Esophagus muscularis mucosa (tissue), 4 donors: ENCODE measurements around the gene LHFPL5. TPM values are rescaled to one million over a fixed set of nuclear protein-coding genes. Genes with fewer than 3 reads are reported as not detected.

ENCODE experiments used
- DNase-seq: peaks from one replicate; pipeline ENCODE4 v3.0.0-alpha.2; 2017; ENCODE audit errors: extremely low spot score
- H3K27ac ChIP-seq, 4 donors: fragments of 200-600 bp; sonication (generic); replicated peaks in 1 of 4; 1 replicate in 3 of 4; 2 replicates in 1 of 4; pipeline ENCODE4 v1.5.1; 2016 to 2019; ENCODE audit warnings: mild to moderate bottlenecking in 1 of 4
- H3K27me3 ChIP-seq, 4 donors: fragments of 200-600 bp; sonication (generic); one replicate each; pipeline versions ENCODE4 v1.5.1 to v1.6.0; 2016 to 2019
- H3K36me3 ChIP-seq, 4 donors: fragments of 200-600 bp; sonication (generic); one replicate each; pipeline ENCODE4 v1.5.1; 2016 to 2019
- H3K4me1 ChIP-seq, 4 donors: fragments of 200-600 bp; sonication (generic); one replicate each; pipeline ENCODE4 v1.5.1; 2016 to 2019
- H3K4me3 ChIP-seq, 4 donors: fragments of 200-600 bp; sonication (generic); 1 replicate in 2 of 4; 2 replicates in 2 of 4; pipeline ENCODE4 v1.5.1; 2016 to 2019; ENCODE audit warnings: mild to moderate bottlenecking in 4 of 4, moderate library complexity in 1 of 4
- H3K9me3 ChIP-seq, 4 donors: fragments of 200-600 bp; sonication (generic); 1 replicate in 3 of 4; 2 replicates in 1 of 4; pipeline ENCODE4 v1.5.1; 2016 to 2019
- EP300 ChIP-seq: sonication (generic); formaldehyde crosslinking; IDR thresholded peaks from one replicate; pipeline ENCODE4 v1.6.1; 2017; ENCODE audit warnings: antibody characterized with exemption
- POLR2A ChIP-seq: fragments of 450-650 bp; IDR thresholded peaks from one replicate; pipeline ENCODE4 v1.6.1; 2017; ENCODE audit warnings: antibody characterized with exemption, moderate library complexity, mild to moderate bottlenecking, low read depth
- POLR2AphosphoS5 ChIP-seq, 2 donors: sonication (generic); formaldehyde crosslinking; IDR thresholded peaks; one replicate each; pipeline ENCODE4 v1.6.1; 2017; ENCODE audit warnings: antibody characterized with exemption in 2 of 2
- WGBS: methylation state at CpG from one replicate; pipeline ENCODE4 v1.1.5; 2018; 5-methylcytosine and 5-hydroxymethylcytosine counted together
- intact Hi-C: fragments of 100-400 bp; cut with DNase I; formaldehyde crosslinking; loops from one replicate; pipeline ENCODE4 v1.15.1; 2023
- total RNA-seq, 4 donors: library from RNA; depleted of rRNA; stranded (reverse); fragments of >200 nt; gene quantifications; one replicate each; pipeline versions ENCODE4 v1.1.0 to v1.2.1, GENCODE V29; 2016
- TF ChIP-seq, protein P1 (sequence below), 3 experiments: fragments of 200-600 bp in 2 of 3; fragments of 450-650 bp in 1 of 3; sonication (generic) in 2 of 3; IDR thresholded peaks; one replicate each; pipeline ENCODE4 v1.5.1; 2017 to 2019; ENCODE audit warnings: antibody characterized with exemption in 3 of 3, mild to moderate bottlenecking in 2 of 3, moderate library complexity in 1 of 3

LHFPL5 gene
- total RNA-seq, 4 donors from 2014 or later = not detected

DNA sequence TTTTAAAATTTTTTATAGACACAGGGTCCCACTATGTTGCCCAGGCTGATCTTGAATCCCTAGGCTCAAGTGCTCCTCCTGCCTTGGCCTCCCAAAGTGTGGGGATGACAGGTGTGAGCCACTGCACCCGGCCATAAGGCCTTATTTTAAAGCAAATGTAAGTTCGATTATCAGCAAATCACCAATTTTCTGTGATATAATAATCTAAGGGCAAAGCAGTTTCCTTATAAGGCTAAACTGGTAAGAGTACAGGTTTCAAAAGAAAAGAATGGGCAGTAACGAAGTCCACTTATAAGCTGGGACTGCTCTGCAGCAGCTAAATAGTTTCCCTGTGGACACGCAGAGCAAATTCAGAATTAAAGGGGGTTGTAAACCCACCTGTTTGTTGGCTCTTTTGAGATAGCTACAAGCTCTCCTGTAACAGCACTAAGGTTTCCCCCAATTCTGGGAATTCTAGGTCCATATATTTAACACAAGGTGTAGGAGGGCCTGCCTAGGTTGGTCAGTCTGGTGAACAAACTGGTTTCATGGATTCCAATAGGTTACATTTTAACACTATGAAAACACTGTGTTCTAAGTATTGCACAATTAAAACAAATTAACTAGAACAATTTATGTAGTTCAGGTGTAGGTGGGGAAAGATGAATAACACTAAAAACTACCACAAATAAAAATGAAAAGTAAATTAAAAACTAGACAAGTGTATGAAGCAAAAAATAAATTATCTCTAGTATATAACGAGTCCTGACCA lies 26.3 kb downstream of the LHFPL5 start:
- no peak for TF ChIP-seq POLR2A
- no peak for TF ChIP-seq EP300
- TF ChIP-seq POLR2AphosphoS5 (IDR thresholded peaks at IDR 0.05) = no peak
- TF ChIP-seq, protein P1, sequence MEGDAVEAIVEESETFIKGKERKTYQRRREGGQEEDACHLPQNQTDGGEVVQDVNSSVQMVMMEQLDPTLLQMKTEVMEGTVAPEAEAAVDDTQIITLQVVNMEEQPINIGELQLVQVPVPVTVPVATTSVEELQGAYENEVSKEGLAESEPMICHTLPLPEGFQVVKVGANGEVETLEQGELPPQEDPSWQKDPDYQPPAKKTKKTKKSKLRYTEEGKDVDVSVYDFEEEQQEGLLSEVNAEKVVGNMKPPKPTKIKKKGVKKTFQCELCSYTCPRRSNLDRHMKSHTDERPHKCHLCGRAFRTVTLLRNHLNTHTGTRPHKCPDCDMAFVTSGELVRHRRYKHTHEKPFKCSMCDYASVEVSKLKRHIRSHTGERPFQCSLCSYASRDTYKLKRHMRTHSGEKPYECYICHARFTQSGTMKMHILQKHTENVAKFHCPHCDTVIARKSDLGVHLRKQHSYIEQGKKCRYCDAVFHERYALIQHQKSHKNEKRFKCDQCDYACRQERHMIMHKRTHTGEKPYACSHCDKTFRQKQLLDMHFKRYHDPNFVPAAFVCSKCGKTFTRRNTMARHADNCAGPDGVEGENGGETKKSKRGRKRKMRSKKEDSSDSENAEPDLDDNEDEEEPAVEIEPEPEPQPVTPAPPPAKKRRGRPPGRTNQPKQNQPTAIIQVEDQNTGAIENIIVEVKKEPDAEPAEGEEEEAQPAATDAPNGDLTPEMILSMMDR (IDR thresholded peaks at IDR 0.05) = no peak
- H3K27me3 ChIP-seq = no peaks in the 10 kb centered on the region
- no peak for DNase-seq
- intact Hi-C loops = no loop called here
- WGBS = 93% methylated on average over 5 of the region's 5 CpGs
- no peak overlapping the region for H3K27ac ChIP-seq
- peaks cover 0 to 14% (median 10%) of the 10 kb centered on the region in 4 donors for H3K4me1 ChIP-seq
- H3K36me3 ChIP-seq = peaks cover 0 to 30% (median 12%) of the 10 kb centered on the region in 4 donors
- H3K9me3 ChIP-seq = no peaks in the 10 kb centered on the region
- no peak overlapping the region for H3K4me3 ChIP-seq

DNA sequence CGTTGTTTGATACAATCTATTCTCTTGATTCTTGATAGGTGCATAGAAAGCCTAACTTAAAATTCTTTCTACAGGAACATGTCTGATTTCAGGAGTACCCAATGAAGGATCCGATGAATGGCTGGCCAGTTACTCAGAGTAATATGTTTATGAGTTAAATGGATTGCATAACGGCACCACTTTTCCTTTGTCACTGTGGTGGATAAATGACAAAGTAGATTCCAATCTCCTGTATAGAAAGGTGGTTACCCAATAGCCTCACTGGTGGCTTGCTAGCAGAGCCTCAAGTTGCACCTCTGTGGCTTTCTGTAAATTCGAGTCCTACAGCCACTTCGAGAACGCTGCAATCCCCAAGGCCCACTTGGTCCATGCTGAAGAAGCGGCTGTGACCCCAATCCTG lies 28.4 kb downstream of the LHFPL5 start:
- H3K9me3 ChIP-seq = no peaks in the 10 kb centered on the region
- H3K36me3 ChIP-seq = peaks cover 0 to 46% (median 21%) of the 10 kb centered on the region in 4 donors
- no peak overlapping the region for H3K4me3 ChIP-seq
- 73% methylated on average over 7 of the region's 7 CpGs for WGBS
- no peak overlapping the region for H3K27ac ChIP-seq
- DNase-seq = no peak
- intact Hi-C loops = no loop called here
- peaks cover 0 to 14% (median 10%) of the 10 kb centered on the region in 4 donors for H3K4me1 ChIP-seq
- H3K27me3 ChIP-seq = no peaks in the 10 kb centered on the region
- no peak for TF ChIP-seq EP300
- TF ChIP-seq, protein P1 (IDR thresholded peaks at IDR 0.05) = no peak
- no peak for TF ChIP-seq POLR2A

DNA sequence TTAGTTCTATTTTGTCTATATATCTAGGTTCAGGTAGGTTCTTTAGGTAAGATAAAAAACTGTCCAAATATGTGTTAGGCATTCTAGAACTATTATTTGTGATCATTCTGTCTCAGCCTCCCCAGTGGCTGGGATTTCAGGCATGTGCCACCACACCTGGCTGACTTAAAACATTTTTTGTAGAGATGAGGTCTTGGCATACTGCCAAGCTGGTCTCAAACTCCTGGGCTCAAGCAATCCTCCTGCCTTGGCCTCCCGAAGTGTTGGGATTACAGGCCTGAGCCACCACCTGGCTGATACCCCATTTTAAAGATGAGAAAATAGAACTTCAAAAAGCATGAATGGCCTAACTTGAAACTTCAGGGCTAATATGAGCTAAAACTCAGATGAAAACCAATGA lies 33.9 kb downstream of the LHFPL5 start:
- peaks cover 0 to 14% (median 10%) of the 10 kb centered on the region in 4 donors for H3K4me1 ChIP-seq
- DNase-seq = no peak
- TF ChIP-seq, protein P1 (IDR thresholded peaks at IDR 0.05) = no peak
- TF ChIP-seq EP300 (no peak), POLR2AphosphoS5 (IDR thresholded peaks at IDR 0.05) (no peak), POLR2A (no peak)
- H3K9me3 ChIP-seq = no peaks in the 10 kb centered on the region
- H3K27ac ChIP-seq = no peak overlapping the region
- H3K27me3 ChIP-seq = no peaks in the 10 kb centered on the region
- intact Hi-C loops = no loop called here
- no peak overlapping the region for H3K4me3 ChIP-seq
- peaks cover 11 to 74% (median 29%) of the 10 kb centered on the region in 4 donors for H3K36me3 ChIP-seq
- WGBS = 89% methylated on average over 1 of the region's 1 CpG

DNA sequence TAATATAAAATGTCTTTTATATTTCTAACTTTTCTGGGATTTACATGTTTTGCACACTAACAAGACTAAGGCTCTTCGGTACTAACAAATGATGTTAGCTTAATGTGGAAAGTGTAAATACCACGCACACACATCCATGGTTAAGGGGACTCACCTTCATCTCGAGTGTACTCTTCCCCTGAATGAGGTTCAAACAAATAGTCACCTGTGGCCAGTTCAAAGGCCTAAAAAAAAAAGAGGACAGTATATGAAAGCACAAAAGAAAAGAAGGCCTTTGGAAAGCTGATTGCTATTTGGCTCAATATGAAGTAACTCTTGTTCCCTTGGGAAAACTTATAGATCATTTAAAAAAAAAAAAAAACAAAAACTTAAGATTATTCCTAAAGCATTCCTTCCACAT lies 37.2 kb downstream of the LHFPL5 start:
- Histone ChIP-seq H3K4me1 (no peaks in the 10 kb centered on the region), H3K4me3 (no peak overlapping the region), H3K9me3 (no peaks in the 10 kb centered on the region), H3K27ac (no peak overlapping the region), H3K27me3 (no peaks in the 10 kb centered on the region), H3K36me3 (peaks cover 11 to 56% (median 20%) of the 10 kb centered on the region in 4 donors)
- intact Hi-C loops = no loop called here
- 88% methylated on average over 3 of the region's 3 CpGs for WGBS
- DNase-seq = no peak
- TF ChIP-seq POLR2A (no peak), EP300 (no peak)
- TF ChIP-seq, protein P1 (IDR thresholded peaks at IDR 0.05) = no peak

DNA sequence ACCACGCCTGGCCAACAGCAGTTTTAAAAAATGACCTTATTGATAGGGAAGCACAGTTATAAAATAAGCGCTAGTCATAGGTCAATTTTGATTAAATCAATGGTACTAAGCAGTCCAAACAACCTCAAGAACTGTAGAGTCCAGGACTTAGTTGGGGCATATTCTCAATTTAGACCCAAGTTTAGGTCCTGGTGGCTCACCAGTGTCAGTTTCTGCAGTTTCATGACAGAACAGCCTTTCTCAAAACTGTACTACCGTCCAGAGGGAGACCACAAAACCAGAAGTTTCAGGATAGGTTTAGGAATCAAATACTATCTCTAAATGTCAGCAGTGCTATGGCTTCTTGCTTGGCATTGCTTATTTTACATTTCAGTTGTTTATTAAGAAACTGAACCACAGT lies 39.1 kb downstream of the LHFPL5 start:
- peaks cover 0 to 7% (median 0%) of the 10 kb centered on the region in 4 donors for H3K9me3 ChIP-seq
- H3K4me1 ChIP-seq = no peaks in the 10 kb centered on the region
- H3K27ac ChIP-seq = no peak overlapping the region
- TF ChIP-seq POLR2A = no peak
- TF ChIP-seq, protein P1 (IDR thresholded peaks at IDR 0.05) = no peak
- TF ChIP-seq POLR2AphosphoS5 (IDR thresholded peaks at IDR 0.05) = no peak
- TF ChIP-seq EP300 = no peak
- H3K27me3 ChIP-seq = no peaks in the 10 kb centered on the region
- intact Hi-C loops = no loop called here
- H3K36me3 ChIP-seq = peaks cover 10 to 47% (median 13%) of the 10 kb centered on the region in 4 donors
- no peak overlapping the region for H3K4me3 ChIP-seq
- 90% methylated on average over 3 of the region's 3 CpGs for WGBS
- no peak for DNase-seq
